ENCODE results near the gene NAT16. TPM values are rescaled to one million over a fixed set of nuclear protein-coding genes. Genes with fewer than 3 reads are reported as not detected.
"Not testable (repeated sequence)": the region's sequence is repeated elsewhere in the genome, so short reads cannot be mapped to it uniquely, and the experiment has no call there.

The NAT16 gene
- polyA plus RNA-seq, 1 donor from 2014 or later, result 4.5 TPM

DNA sequence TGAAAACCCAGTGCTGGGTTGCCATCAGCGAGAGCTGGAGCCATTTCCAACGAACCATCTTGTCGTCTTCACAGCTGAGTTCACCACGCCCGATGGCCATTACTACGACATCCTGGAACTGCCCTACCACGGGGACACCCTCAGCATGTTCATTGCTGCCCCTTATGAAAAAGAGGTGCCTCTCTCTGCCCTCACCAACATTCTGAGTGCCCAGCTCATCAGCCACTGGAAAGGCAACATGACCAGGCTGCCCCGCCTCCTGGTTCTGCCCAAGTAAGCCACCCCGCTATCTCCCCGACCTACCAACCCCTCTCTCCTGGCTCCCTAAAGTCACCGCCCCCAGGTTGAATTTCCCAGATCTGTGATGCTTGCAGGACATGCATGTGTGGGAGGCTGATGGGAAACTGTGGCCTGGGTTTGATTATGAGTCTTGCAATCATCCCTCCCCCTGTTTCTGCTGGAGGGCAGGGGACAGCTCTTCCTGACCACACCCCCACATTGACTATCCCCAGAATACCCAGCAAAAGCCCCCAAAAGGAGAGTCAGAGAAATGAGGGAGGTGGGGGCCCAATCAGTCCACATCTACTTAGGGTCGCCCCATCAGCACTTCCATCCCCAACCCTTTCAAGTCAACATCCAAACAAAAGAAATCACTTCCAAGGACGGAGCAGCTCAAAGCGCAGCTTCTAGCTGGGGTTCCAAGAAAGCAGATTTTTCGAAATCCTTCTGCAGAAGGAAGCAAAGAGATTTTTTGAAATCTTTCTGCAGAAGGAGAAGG, 46.3 kb downstream of the NAT16 start:
- Histone ChIP-seq H3K79me2 (replicated peaks; ENCODE audit: insufficient read depth, low read length) (no peaks in the 10 kb centered on the region), H3K4me2 (ENCODE audit: low read length) (no peak overlapping the region), H4K20me1 (ENCODE audit: insufficient read depth) (no peaks in the 10 kb centered on the region), H2AFZ (ENCODE audit: low read depth, low read length) (no peak overlapping the region), H3K27me3 (ENCODE audit: insufficient read depth, low read depth, low read length) (no peaks in the 10 kb centered on the region), H3K36me3 (ENCODE audit: insufficient read depth, low read length) (no peaks in the 10 kb centered on the region), H3K27ac (ENCODE audit: low read length) (peak overlapping the region; percentile 7), H3K9me3 (ENCODE audit: low read length) (no peaks in the 10 kb centered on the region), H3K9me2 (ENCODE audit: insufficient read depth, low read length) (no peaks in the 10 kb centered on the region), H3F3A (ENCODE audit: insufficient read depth, low read length, poor library complexity, severe bottlenecking) (no peaks in the 10 kb centered on the region), H3K4me3 (ENCODE audit: low read length) (no peak overlapping the region), H3K9ac (ENCODE audit: low read length) (no peak overlapping the region)
- TF ChIP-seq TAF1 (IDR thresholded peaks at IDR 0.05; ENCODE audit: low read depth) (no peak), SMC3 (conservative IDR thresholded peaks at IDR 0.05; ENCODE audit: poor library complexity) (no peak), MXI1 (conservative IDR thresholded peaks at IDR 0.05; ENCODE audit: poor library complexity, severe bottlenecking) (no peak), RAD21 (conservative IDR thresholded peaks at IDR 0.05) (no peak), POLR2AphosphoS5 (IDR thresholded peaks at IDR 0.05) (no peak), EP300 (conservative IDR thresholded peaks at IDR 0.05; ENCODE audit: poor library complexity, severe bottlenecking) (no peak), EZH2 (IDR thresholded peaks at IDR 0.05; ENCODE audit: borderline replicate concordance, insufficient read depth, low read length, poor library complexity, severe bottlenecking) (no peak)
- TF ChIP-seq, protein P1, sequence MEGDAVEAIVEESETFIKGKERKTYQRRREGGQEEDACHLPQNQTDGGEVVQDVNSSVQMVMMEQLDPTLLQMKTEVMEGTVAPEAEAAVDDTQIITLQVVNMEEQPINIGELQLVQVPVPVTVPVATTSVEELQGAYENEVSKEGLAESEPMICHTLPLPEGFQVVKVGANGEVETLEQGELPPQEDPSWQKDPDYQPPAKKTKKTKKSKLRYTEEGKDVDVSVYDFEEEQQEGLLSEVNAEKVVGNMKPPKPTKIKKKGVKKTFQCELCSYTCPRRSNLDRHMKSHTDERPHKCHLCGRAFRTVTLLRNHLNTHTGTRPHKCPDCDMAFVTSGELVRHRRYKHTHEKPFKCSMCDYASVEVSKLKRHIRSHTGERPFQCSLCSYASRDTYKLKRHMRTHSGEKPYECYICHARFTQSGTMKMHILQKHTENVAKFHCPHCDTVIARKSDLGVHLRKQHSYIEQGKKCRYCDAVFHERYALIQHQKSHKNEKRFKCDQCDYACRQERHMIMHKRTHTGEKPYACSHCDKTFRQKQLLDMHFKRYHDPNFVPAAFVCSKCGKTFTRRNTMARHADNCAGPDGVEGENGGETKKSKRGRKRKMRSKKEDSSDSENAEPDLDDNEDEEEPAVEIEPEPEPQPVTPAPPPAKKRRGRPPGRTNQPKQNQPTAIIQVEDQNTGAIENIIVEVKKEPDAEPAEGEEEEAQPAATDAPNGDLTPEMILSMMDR (IDR thresholded peaks at IDR 0.05; ENCODE audit: poor library complexity, severe bottlenecking), result no peak
- TF ChIP-seq, protein P2, sequence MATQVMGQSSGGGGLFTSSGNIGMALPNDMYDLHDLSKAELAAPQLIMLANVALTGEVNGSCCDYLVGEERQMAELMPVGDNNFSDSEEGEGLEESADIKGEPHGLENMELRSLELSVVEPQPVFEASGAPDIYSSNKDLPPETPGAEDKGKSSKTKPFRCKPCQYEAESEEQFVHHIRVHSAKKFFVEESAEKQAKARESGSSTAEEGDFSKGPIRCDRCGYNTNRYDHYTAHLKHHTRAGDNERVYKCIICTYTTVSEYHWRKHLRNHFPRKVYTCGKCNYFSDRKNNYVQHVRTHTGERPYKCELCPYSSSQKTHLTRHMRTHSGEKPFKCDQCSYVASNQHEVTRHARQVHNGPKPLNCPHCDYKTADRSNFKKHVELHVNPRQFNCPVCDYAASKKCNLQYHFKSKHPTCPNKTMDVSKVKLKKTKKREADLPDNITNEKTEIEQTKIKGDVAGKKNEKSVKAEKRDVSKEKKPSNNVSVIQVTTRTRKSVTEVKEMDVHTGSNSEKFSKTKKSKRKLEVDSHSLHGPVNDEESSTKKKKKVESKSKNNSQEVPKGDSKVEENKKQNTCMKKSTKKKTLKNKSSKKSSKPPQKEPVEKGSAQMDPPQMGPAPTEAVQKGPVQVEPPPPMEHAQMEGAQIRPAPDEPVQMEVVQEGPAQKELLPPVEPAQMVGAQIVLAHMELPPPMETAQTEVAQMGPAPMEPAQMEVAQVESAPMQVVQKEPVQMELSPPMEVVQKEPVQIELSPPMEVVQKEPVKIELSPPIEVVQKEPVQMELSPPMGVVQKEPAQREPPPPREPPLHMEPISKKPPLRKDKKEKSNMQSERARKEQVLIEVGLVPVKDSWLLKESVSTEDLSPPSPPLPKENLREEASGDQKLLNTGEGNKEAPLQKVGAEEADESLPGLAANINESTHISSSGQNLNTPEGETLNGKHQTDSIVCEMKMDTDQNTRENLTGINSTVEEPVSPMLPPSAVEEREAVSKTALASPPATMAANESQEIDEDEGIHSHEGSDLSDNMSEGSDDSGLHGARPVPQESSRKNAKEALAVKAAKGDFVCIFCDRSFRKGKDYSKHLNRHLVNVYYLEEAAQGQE (IDR thresholded peaks at IDR 0.05; ENCODE audit: borderline replicate concordance), result no peak

DNA sequence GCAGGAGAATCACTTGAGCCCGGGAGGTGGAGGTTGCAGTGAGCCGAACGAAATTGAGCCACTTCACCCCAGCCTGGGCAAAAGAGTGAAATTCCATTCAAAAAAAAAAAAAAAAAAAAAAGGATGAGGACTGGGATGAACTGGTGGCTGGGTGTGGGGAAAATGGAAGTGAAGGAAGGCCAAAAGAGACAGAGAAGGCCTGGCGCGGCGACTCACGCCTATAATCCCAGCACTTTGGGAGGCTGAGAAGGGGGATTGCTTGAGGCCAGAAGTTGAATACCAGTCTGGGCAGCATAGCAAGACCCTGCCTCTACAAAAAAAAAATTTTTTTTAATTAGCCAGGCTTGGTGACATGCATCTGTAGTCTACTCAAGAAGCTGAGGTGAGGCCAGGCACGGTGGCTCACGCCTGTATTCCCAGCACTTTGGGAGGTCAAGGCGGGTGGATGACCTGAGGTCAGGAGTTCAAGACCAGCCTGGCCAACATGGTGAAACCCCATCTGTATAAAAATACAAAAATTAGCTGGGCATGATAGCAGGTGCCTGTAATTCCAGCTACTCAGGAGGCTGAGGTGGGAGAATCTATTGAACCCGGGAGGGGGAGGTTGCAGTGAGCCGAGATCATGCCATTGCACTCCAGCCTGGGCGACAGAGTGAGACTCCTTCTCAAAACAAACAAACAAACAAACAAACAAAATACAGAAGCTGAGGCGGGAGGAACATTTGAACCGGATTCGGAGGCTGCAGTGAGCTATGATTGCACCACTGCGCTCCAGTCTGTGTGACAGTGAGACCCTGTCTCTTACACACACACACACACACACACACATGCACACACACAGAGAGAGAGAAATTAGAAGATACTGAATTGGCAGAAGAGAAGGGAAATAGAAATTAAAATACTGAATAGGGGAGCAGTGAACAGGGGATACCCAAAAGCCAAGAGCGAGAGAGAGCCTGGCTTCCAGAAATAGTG, 47.2 kb downstream of the NAT16 start:
- not testable (repeated sequence) for H3F3A ChIP-seq (ENCODE audit: insufficient read depth, low read length, poor library complexity, severe bottlenecking); H4K20me1 ChIP-seq (ENCODE audit: insufficient read depth); H3K79me2 ChIP-seq (replicated peaks; ENCODE audit: insufficient read depth, low read length); H2AFZ ChIP-seq (ENCODE audit: low read depth, low read length); H3K27ac ChIP-seq (ENCODE audit: low read length); H3K9ac ChIP-seq (ENCODE audit: low read length); H3K9me2 ChIP-seq (ENCODE audit: insufficient read depth, low read length); H3K9me3 ChIP-seq (ENCODE audit: low read length); H3K4me3 ChIP-seq (ENCODE audit: low read length); H3K27me3 ChIP-seq (ENCODE audit: insufficient read depth, low read depth, low read length); H3K4me2 ChIP-seq (ENCODE audit: low read length); H3K36me3 ChIP-seq (ENCODE audit: insufficient read depth, low read length)
